IMR-90 (cell line): ENCODE data around the gene KAZN. TPM values are rescaled to one million over a fixed set of nuclear protein-coding genes. Genes with fewer than 3 reads are reported as not detected.
A peak's percentile ranks its signal among the peaks of the same experiment; 100 is the strongest.

Experiments used
- ATAC-seq: fragments of 200-7000 bp; cut with Tn5 transposase; 2 replicates; pipeline ENCODE4 v1.9.1; 2020; ENCODE audit warnings: low read depth, mild to moderate bottlenecking, moderate library complexity
- BruUV-seq: library from RNA; stranded (reverse); fragments of 400-500 nt; replicated peaks from 2 replicates; lab custom pipeline; 2021; lab: Mats Ljungman, UMichigan
- CTCF ChIA-PET: fragments of 300-600 bp; formaldehyde crosslinking; extraction: SDS; loops from one replicate; lab custom pipeline; 2021; ENCODE audit warnings: antibody characterized with exemption; lab: Yijun Ruan, JAX
- POLR2A ChIA-PET: fragments of 300-600 bp; sonication (Branson Sonifier 250); formaldehyde crosslinking; loops from one replicate; lab custom pipeline; 2022; ENCODE audit warnings: antibody characterized with exemption; ENCODE audit not compliant: unreplicated experiment; lab: Charles Lee
- DNase-seq: peaks from one replicate; pipeline ENCODE4 v3.0.0; 2013
- H2AFZ ChIP-seq: replicated peaks from 2 replicates; pipeline ENCODE3; 2013; ENCODE audit warnings: low read length, mild to moderate bottlenecking; ENCODE audit not compliant: poor library complexity
- H2AK5ac ChIP-seq: 2 replicates; pipeline ENCODE4 v1.6.1; 2013; ENCODE audit warnings: low read depth, low read length, inconsistent platforms
- H2AK9ac ChIP-seq: replicated peaks from 2 replicates; pipeline ENCODE3; 2013; ENCODE audit warnings: mild to moderate bottlenecking, low read depth, low read length, moderate library complexity; ENCODE audit not compliant: poor library complexity
- H2BK120ac ChIP-seq: 2 replicates; pipeline ENCODE4 v1.6.1; 2013; ENCODE audit warnings: low read depth, low read length, inconsistent platforms
- H2BK15ac ChIP-seq: 3 replicates; pipeline ENCODE4 v1.6.1; 2013; ENCODE audit warnings: low read depth, low read length, inconsistent platforms
- H2BK20ac ChIP-seq: 2 replicates; pipeline ENCODE4 v1.6.1; 2013; ENCODE audit warnings: low read depth, mild to moderate bottlenecking, inconsistent platforms, low read length, moderate library complexity
- H2BK5ac ChIP-seq: 2 replicates; pipeline ENCODE4 v1.6.1; 2013; ENCODE audit warnings: mild to moderate bottlenecking, low read depth, low read length, inconsistent platforms; ENCODE audit not compliant: poor library complexity, severe bottlenecking
- H3K14ac ChIP-seq: replicated peaks from 2 replicates; pipeline ENCODE4 v1.6.1; 2013; ENCODE audit warnings: low read depth, low read length, inconsistent platforms
- H3K18ac ChIP-seq: 2 replicates; pipeline ENCODE4 v1.6.1; 2013; ENCODE audit warnings: low read depth, low read length, control low read depth
- H3K23ac ChIP-seq: 2 replicates; pipeline ENCODE4 v1.6.1; 2013; ENCODE audit warnings: low read depth, low read length, inconsistent platforms
- H3K27ac ChIP-seq: 2 replicates; pipeline ENCODE4 v1.5.1; 2013; ENCODE audit warnings: mild to moderate bottlenecking, control low read depth, low read length; ENCODE audit not compliant: insufficient read depth
- H3K27me3 ChIP-seq: 2 replicates; pipeline ENCODE4 v1.6.1; 2013; ENCODE audit warnings: low read length; ENCODE audit not compliant: control insufficient read depth, insufficient read depth
- H3K36me3 ChIP-seq: 2 replicates; pipeline ENCODE4 v1.6.1; 2013; ENCODE audit warnings: low read length, mixed read lengths; ENCODE audit not compliant: control insufficient read depth, insufficient read depth
- H3K4ac ChIP-seq: 2 replicates; pipeline ENCODE4 v1.6.1; 2013; ENCODE audit warnings: low read depth, low read length, inconsistent platforms
- H3K4me1 ChIP-seq: 2 replicates; pipeline ENCODE4 v1.6.1; 2013; ENCODE audit warnings: low read length, mixed read lengths; ENCODE audit not compliant: control insufficient read depth, insufficient read depth
- H3K4me2 ChIP-seq: 2 replicates; pipeline ENCODE4 v1.6.1; 2013; ENCODE audit warnings: low read depth, mild to moderate bottlenecking, control low read depth, low read length, moderate library complexity
- H3K4me3 ChIP-seq: 2 replicates; pipeline ENCODE4 v1.5.1; 2013; ENCODE audit warnings: low read depth, mild to moderate bottlenecking, control low read depth, low read length, moderate library complexity; ENCODE audit not compliant: insufficient read depth
- H3K56ac ChIP-seq: 2 replicates; pipeline ENCODE4 v1.6.1; 2013; ENCODE audit warnings: low read length, inconsistent platforms; ENCODE audit not compliant: insufficient read depth; ENCODE audit errors: extremely low read depth
- H3K79me1 ChIP-seq, 2 experiments: 2 replicates each; pipeline ENCODE4 v1.6.1; 2013; ENCODE audit warnings: low read length in 2 of 2, inconsistent platforms in 1 of 2, low read depth in 1 of 2
- H3K9ac ChIP-seq: 2 replicates; pipeline ENCODE4 v1.6.1; 2013; ENCODE audit warnings: low read depth, low read length, control low read depth
- H3K9me1 ChIP-seq: 2 replicates; pipeline ENCODE4 v1.6.1; 2013; ENCODE audit warnings: low read length, inconsistent platforms; ENCODE audit not compliant: insufficient read depth
- H3K9me3 ChIP-seq: 2 replicates; pipeline ENCODE4 v1.6.1; 2013; ENCODE audit warnings: low read length; ENCODE audit not compliant: control insufficient read depth, insufficient read depth
- H4K20me1 ChIP-seq: 2 replicates; pipeline ENCODE4 v1.6.1; 2013; ENCODE audit warnings: low read length, inconsistent platforms; ENCODE audit not compliant: insufficient read depth
- H4K5ac ChIP-seq: 2 replicates; pipeline ENCODE4 v1.6.1; 2013; ENCODE audit warnings: mild to moderate bottlenecking, low read depth, low read length, control low read depth
- H4K8ac ChIP-seq, 2 experiments: 2 replicates each; pipeline ENCODE4 v1.6.1; 2013; ENCODE audit warnings: low read depth in 2 of 2, low read length in 2 of 2, control low read depth in 1 of 2, inconsistent platforms in 1 of 2
- H4K91ac ChIP-seq: 2 replicates; pipeline ENCODE4 v1.6.1; 2013; ENCODE audit warnings: low read depth, low read length, inconsistent platforms; ENCODE audit not compliant: insufficient read depth
- MXI1 ChIP-seq: IDR thresholded peaks from 2 replicates; pipeline ENCODE4 v1.6.1; 2012; ENCODE audit warnings: low read depth, mild to moderate bottlenecking, low read length, moderate library complexity, borderline replicate concordance
- POLR2A ChIP-seq: IDR thresholded peaks from 2 replicates; pipeline ENCODE4 v1.6.1; 2012; ENCODE audit warnings: mild to moderate bottlenecking, low read depth, low read length
- WGBS, 2 experiments: methylation state at CpG; one replicate each; pipeline versions ENCODE4 v1.1.5 to v1.1.7; 2013; ENCODE audit warnings: missing lambda C conversion rate in 2 of 2; ENCODE audit not compliant: insufficient read length in 1 of 2; ENCODE audit errors: extremely low coverage in 2 of 2; 5-methylcytosine and 5-hydroxymethylcytosine counted together
- dilution Hi-C: fragments of 300-500 bp; cut with HindIII; formaldehyde crosslinking; loops from one replicate; pipeline ENCODE4 v1.14.3; 2018; ENCODE audit warnings: low sequenced_read_pairs; ENCODE audit not compliant: unreplicated experiment
- in situ Hi-C: fragments of 300-500 bp; cut with MboI; formaldehyde crosslinking; loops from 3 replicates; pipeline ENCODE4 v1.14.3; 2019; ENCODE audit warnings: low sequenced_read_pairs, inconsistent platforms, mixed read lengths
- intact Hi-C: fragments of 100-400 bp; cut with micrococcal nuclease; formaldehyde crosslinking; loops from 2 replicates; pipeline ENCODE4 v1.10.0; 2022
- polyA plus RNA-seq, 3 experiments: library from polyadenylated mRNA; depleted of rRNA; stranded (reverse); fragments of >200 nt; gene quantifications; 2 replicates each; pipeline ENCODE4 v1.2.3, GENCODE V29; 2012; ENCODE audit warnings: low replicate concordance in 1 of 3
- total RNA-seq: library from RNA; depleted of rRNA; stranded (reverse); fragments of >200 nt; gene quantifications from 2 replicates; pipeline ENCODE4 v1.2.3, GENCODE V29; 2012
- TF ChIP-seq, protein P1 (sequence below): fragments of 150-350 bp; IDR thresholded peaks from 2 replicates; pipeline ENCODE4 v1.6.1; 2017; ENCODE audit warnings: mild to moderate bottlenecking, antibody characterized with exemption, low read length, low read depth

Gene KAZN
- total and polyA plus RNA-seq, 2 of the 4 experiments (the other 2 are of a cell fraction) = 5.2 to 10.5 TPM

DNA sequence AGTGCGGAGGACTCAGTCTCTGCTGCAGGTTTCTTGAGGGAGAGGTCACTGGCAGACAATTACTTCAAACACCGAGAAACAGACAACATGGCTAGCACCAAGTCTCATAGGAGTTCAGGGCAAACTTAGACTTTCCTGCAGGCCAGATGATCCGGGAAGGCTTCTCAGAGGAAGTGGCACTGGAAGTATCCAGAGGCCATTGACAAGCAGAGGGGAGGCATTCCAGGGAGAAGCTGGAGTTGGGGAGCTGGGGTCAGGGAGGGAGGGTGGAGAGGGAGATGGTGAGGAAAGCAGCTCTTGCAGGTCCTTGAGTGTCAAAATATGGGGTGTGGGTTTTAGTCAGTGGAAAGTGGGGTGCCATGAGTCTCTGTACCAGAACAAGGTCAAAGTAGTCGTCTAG, 147.9 kb downstream of the KAZN start:
- dilution Hi-C loops (no loop called here), in situ Hi-C loops (no loop called here), intact Hi-C loops (loop anchor here (10.0 kb wide), 1 partner anchor 278 kb away; no protein-coding TSS in a partner anchor)
- no peak overlapping the region for H4K91ac ChIP-seq
- no peak overlapping the region for H4K5ac ChIP-seq
- H3K23ac ChIP-seq = no peak overlapping the region
- 83% methylated on average over 1 of the region's 4 CpGs; no CpG with 5 or more reads in 1 of the 2 experiments for WGBS, 2 experiments
- no peak for TF ChIP-seq MXI1
- TF ChIP-seq POLR2A = no peak
- TF ChIP-seq, protein P1, sequence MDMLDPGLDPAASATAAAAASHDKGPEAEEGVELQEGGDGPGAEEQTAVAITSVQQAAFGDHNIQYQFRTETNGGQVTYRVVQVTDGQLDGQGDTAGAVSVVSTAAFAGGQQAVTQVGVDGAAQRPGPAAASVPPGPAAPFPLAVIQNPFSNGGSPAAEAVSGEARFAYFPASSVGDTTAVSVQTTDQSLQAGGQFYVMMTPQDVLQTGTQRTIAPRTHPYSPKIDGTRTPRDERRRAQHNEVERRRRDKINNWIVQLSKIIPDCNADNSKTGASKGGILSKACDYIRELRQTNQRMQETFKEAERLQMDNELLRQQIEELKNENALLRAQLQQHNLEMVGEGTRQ = no peak
- no peak overlapping the region; the same call in 1 of the 2 replicates for H3K18ac ChIP-seq
- no peak for DNase-seq
- no peak overlapping the region for H2AK5ac ChIP-seq
- no peak overlapping the region for H3K9ac ChIP-seq
- H3K4me1 ChIP-seq = peaks cover 14% of the 10 kb centered on the region
- ATAC-seq = no peak
- no peak overlapping the region for H2BK120ac ChIP-seq
- no peaks in the 10 kb centered on the region for H3K27me3 ChIP-seq
- no peak overlapping the region for H3K14ac ChIP-seq
- H2AK9ac ChIP-seq = no peak overlapping the region
- no peaks in the 10 kb centered on the region for H4K20me1 ChIP-seq
- no peaks in the 10 kb centered on the region for H3K9me3 ChIP-seq
- ChIA-PET POLR2A (no interaction called here), CTCF (interaction anchor here (1.3 kb wide), 1 partner anchor 14 kb away, joined by 3 read pairs; no protein-coding TSS in a partner anchor)
- BruUV-seq = no TSS peak
- no peaks in the 10 kb centered on the region for H3K36me3 ChIP-seq
- no peak overlapping the region for H2BK5ac ChIP-seq
- no peak overlapping the region for H4K8ac ChIP-seq
- no peak overlapping the region for H3K4me3 ChIP-seq
- no peak overlapping the region for H3K27ac ChIP-seq
- peaks cover 4% of the 10 kb centered on the region for H3K9me1 ChIP-seq
- no peaks in the 10 kb centered on the region for H3K79me1 ChIP-seq
- H3K4ac ChIP-seq = no peak overlapping the region
- no peak overlapping the region for H3K56ac ChIP-seq
- peak overlapping the region; percentile 71; the same call in 1 of the 3 replicates for H2BK15ac ChIP-seq
- no peak overlapping the region for H3K4me2 ChIP-seq
- no peak overlapping the region for H2BK20ac ChIP-seq
- H2AFZ ChIP-seq = no peak overlapping the region
